C4-2B (cell line): ENCODE results near the gene PRKAR2B.

ENCODE experiments used
- CTCF ChIP-seq: fragments of 450-650 bp; conservative IDR thresholded peaks from 2 replicates; pipeline ENCODE4 v1.5.1; 2017; ENCODE audit warnings: mild to moderate bottlenecking
- ZFX ChIP-seq: fragments of 450-650 bp; IDR thresholded peaks from 2 replicates; pipeline ENCODE4 v1.6.1; 2017

GRCh38 chr7:107049971-107050532 is 5.5 kb downstream of the PRKAR2B start:
- TF ChIP-seq CTCF (no peak), ZFX (no peak)
